ENCODE data around the gene AXDND1.
A peak's percentile ranks its signal among the peaks of the same experiment; 100 is the strongest.

Gene AXDND1

GRCh38 chr1:179550746-179551682 is 185.2 kb downstream of the AXDND1 start:
- DNase-seq (ENCODE audit: insufficient read length, low spot score) = no peak
- TF ChIP-seq, protein P1, sequence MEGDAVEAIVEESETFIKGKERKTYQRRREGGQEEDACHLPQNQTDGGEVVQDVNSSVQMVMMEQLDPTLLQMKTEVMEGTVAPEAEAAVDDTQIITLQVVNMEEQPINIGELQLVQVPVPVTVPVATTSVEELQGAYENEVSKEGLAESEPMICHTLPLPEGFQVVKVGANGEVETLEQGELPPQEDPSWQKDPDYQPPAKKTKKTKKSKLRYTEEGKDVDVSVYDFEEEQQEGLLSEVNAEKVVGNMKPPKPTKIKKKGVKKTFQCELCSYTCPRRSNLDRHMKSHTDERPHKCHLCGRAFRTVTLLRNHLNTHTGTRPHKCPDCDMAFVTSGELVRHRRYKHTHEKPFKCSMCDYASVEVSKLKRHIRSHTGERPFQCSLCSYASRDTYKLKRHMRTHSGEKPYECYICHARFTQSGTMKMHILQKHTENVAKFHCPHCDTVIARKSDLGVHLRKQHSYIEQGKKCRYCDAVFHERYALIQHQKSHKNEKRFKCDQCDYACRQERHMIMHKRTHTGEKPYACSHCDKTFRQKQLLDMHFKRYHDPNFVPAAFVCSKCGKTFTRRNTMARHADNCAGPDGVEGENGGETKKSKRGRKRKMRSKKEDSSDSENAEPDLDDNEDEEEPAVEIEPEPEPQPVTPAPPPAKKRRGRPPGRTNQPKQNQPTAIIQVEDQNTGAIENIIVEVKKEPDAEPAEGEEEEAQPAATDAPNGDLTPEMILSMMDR (IDR thresholded peaks at IDR 0.05; ENCODE audit: insufficient read depth, missing control alignments) = no peak
- no peak for FAIRE-seq

DNA sequence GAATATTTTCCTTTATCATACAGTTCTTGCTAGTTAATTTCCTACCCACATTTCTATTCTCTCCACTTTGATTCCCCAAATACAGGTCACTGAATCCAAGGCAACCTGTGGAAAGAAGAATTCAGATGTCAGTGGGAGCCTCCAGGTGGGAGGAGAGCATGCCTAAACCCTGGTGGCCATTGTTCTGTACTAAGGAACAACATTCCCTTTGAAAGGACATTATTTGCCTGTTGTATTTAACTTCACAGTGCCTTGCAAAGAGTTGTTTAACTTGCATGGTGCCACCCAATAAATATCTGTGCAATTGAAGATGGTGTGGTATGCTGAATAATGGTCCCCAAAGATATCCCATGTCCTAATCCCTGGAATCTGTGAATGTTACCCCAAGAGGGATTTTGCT is 188.7 kb downstream of the AXDND1 start:
- FAIRE-seq = peak; percentile 48
- TF ChIP-seq, protein P1 (IDR thresholded peaks at IDR 0.05; ENCODE audit: insufficient read depth, missing control alignments) = no peak

GRCh38 chr1:179558078-179558477 is 192.3 kb downstream of the AXDND1 start:
- no peak for FAIRE-seq
- TF ChIP-seq, protein P1 (IDR thresholded peaks at IDR 0.05; ENCODE audit: insufficient read depth, missing control alignments) = no peak

More for the DNA sequence above, 188.7 kb downstream of the AXDND1 start:
- DNase-seq (ENCODE audit: insufficient read length, low spot score) = no peak

DNA sequence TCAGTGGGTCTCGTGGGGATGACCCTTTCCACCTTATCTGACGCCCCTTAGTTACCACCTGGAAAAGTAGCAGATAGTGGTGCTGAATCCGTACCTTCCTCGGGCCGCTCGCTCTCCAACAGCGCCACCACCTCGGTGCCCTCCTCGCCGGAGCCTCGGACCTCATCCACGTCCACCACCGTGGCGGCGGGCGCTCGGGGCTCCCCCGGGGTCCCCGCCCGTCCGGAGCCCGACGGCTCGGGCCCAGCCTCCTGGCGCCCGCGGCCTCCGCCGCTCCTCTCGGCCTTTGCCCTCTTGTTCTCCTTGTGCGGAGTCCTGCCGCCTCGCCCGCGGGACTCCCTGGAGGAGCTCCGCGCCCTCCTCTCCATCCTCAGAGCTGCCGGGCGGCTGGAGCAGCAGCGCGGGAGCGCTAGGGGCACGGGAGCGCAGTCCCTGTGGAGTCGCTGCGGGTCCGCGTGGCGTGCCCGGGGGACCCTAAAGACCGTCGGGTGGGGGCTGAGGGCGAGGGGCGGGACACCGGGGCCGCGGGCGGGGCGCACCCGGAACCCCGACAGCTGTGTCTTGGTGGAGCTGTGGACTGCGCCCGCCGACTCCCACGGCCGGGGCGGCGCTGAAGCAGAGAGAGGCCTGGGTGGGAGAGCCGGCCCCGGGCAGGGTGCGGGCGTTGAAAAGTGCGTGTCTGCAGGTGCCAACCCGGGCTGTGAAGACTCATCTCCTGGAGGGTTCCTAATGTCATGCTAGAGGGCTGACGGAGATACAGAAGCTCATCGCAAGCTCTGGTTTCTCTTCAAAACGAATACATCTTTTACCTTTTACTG is 209.9 kb downstream of the AXDND1 start, which contains the start of gene NPHS2:
Gene NPHS2 (minus strand): TSS at position 452 of the 818 bp plus-strand sequence. CDS start 84 bp downstream, at position 368.
- FAIRE-seq (no peak), DNase-seq (ENCODE audit: insufficient read length, low spot score) (no peak)
- TF ChIP-seq, protein P1 (IDR thresholded peaks at IDR 0.05; ENCODE audit: insufficient read depth, missing control alignments) = no peak

More at GRCh38 chr1:179558078-179558477, 192.3 kb downstream of the AXDND1 start:
- DNase-seq (ENCODE audit: insufficient read length, low spot score) = no peak

GRCh38 chr1:179576509-179576908 is 210.7 kb downstream of the AXDND1 start:
- no peak for FAIRE-seq
- no peak for DNase-seq (ENCODE audit: insufficient read length, low spot score)
- TF ChIP-seq, protein P1 (IDR thresholded peaks at IDR 0.05; ENCODE audit: insufficient read depth, missing control alignments) = no peak

DNA sequence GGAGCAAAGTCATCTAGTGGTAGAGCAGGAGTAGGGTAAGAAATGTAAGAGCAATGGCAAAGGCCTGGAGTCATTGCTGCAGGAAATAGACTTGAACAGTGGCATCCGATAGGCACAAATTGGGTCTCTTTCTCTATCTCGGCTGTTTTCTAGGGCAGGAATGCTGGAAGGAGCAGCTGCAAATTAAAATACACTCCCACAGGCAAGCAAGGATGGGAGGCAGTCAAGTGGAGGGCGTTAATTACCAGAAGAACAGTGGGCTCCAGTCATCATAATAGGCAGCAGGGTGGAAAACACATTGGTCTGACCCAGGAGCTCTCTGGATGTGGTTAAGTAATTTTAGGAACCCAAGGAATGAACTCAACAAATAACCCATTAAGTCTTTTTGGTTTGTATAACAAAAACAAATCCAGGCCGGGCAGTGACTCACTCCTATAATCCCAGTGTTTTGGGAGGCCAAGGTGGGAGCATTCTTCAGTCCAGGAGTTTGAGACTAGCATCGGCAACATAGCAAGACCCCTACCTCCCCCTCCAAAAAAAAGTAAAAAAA is 218.1 kb downstream of the AXDND1 start:
- TF ChIP-seq, protein P1 (IDR thresholded peaks at IDR 0.05; ENCODE audit: insufficient read depth, missing control alignments) = no peak
- no peak for FAIRE-seq
- no peak for DNase-seq (ENCODE audit: insufficient read length, low spot score)
